Uterus (tissue), 2 donors: Measurements from ENCODE around the gene POU4F1.

ENCODE experiments used
- CTCF ChIP-seq, 4 experiments: fragments of 200-600 bp in 2 of 4; fragments of 450-650 bp in 2 of 4; sonication (generic) in 2 of 4; IDR thresholded peaks; one replicate each; pipeline ENCODE4 v1.5.1; 2016 to 2019; ENCODE audit warnings: antibody characterized with exemption in 4 of 4, mild to moderate bottlenecking in 2 of 4, moderate library complexity in 1 of 4
- POLR2A ChIP-seq, 2 donors: fragments of 450-650 bp; IDR thresholded peaks; one replicate each; pipeline ENCODE4 v1.6.1; 2016; ENCODE audit warnings: antibody characterized with exemption in 2 of 2, mild to moderate bottlenecking in 1 of 2, moderate library complexity in 1 of 2

- no peak for TF ChIP-seq CTCF (IDR thresholded peaks at IDR 0.05)
- TF ChIP-seq POLR2A (IDR thresholded peaks at IDR 0.05) = no peak
Measured at GRCh38 chr13:78609464-78610205, 6.3 kb upstream of the POU4F1 start.
